ENCODE measurements around the gene MYO16.
A peak's percentile ranks its signal among the peaks of the same experiment; 100 is the strongest.
"Not testable (repeated sequence)": the region's sequence is repeated elsewhere in the genome, so short reads cannot be mapped to it uniquely, and the experiment has no call there.

Gene MYO16

GRCh38 chr13:109211616-109212015, 582.2 kb downstream of the MYO16 start:
- DNase-seq, result peak; percentile 94

GRCh38 chr13:109212650-109213049, 583.2 kb downstream of the MYO16 start:
- DNase-seq, result no peak

GRCh38 chr13:109213714-109214113, 584.3 kb downstream of the MYO16 start:
- DNase-seq, result peak; percentile 65

GRCh38 chr13:109214393-109214792, 585.0 kb downstream of the MYO16 start:
- DNase-seq, result no peak

GRCh38 chr13:109215377-109215776, 586.0 kb downstream of the MYO16 start:
- DNase-seq, result no peak

- DNase-seq, result not testable (repeated sequence)
Measured at GRCh38 chr13:109217510-109217909, 588.1 kb downstream of the MYO16 start.

- DNase-seq, result no peak
Measured at GRCh38 chr13:109220631-109221030, 591.2 kb downstream of the MYO16 start.

- DNase-seq, result no peak
Measured at GRCh38 chr13:109224033-109224432, 594.6 kb downstream of the MYO16 start.

- DNase-seq, result no peak
Measured at GRCh38 chr13:109226631-109227030, 597.2 kb downstream of the MYO16 start.

- no peak for DNase-seq
Measured at GRCh38 chr13:109227344-109227940, 598.0 kb downstream of the MYO16 start.

- no peak for DNase-seq
Measured at GRCh38 chr13:109228211-109228610, 598.8 kb downstream of the MYO16 start.

- DNase-seq, result no peak
Measured at GRCh38 chr13:109231888-109232287, 602.5 kb downstream of the MYO16 start.

- no peak for DNase-seq
Measured at GRCh38 chr13:109233293-109233692, 603.9 kb downstream of the MYO16 start.

- DNase-seq, result no peak
Measured at GRCh38 chr13:109235901-109236300, 606.5 kb downstream of the MYO16 start.

GRCh38 chr13:109241160-109241559, 611.7 kb downstream of the MYO16 start:
- DNase-seq, result no peak

GRCh38 chr13:109243311-109243951, 614.0 kb downstream of the MYO16 start:
- peak; percentile 88 for DNase-seq

- no peak for DNase-seq
Measured at GRCh38 chr13:109244566-109244965, 615.2 kb downstream of the MYO16 start.

GRCh38 chr13:109246001-109246400, 616.6 kb downstream of the MYO16 start:
- no peak for DNase-seq

- no peak for DNase-seq
Measured at GRCh38 chr13:109249780-109250528, 620.5 kb downstream of the MYO16 start.

- DNase-seq, result no peak
Measured at GRCh38 chr13:109251956-109252355, 622.5 kb downstream of the MYO16 start.

- DNase-seq, result no peak
Measured at GRCh38 chr13:109253316-109253715, 623.9 kb downstream of the MYO16 start.

- no peak for DNase-seq
Measured at GRCh38 chr13:109254274-109254673, 624.9 kb downstream of the MYO16 start.

GRCh38 chr13:109255141-109255856, 625.9 kb downstream of the MYO16 start:
- DNase-seq, result no peak

All from islet precursor cell (in vitro differentiated cells).